OCI-LY1 (cell line): ENCODE data around the gene ATP8A2.

Experiments
- CTCF ChIP-seq: fragments of 200-600 bp; sonication (generic), shearing (Covaris generic); IDR thresholded peaks from 2 replicates; pipeline ENCODE4 v1.5.1; 2017; ENCODE audit warnings: mild to moderate bottlenecking, antibody characterized with exemption, low read length, moderate library complexity, mixed read lengths
- EZH2 ChIP-seq: fragments of 200-600 bp; sonication (generic), shearing (Covaris generic); IDR thresholded peaks from 2 replicates; pipeline ENCODE4 v1.8.0; 2017; ENCODE audit warnings: borderline replicate concordance, mixed run types, mild to moderate bottlenecking, antibody characterized with exemption, low read length, moderate library complexity, mixed read lengths

DNA sequence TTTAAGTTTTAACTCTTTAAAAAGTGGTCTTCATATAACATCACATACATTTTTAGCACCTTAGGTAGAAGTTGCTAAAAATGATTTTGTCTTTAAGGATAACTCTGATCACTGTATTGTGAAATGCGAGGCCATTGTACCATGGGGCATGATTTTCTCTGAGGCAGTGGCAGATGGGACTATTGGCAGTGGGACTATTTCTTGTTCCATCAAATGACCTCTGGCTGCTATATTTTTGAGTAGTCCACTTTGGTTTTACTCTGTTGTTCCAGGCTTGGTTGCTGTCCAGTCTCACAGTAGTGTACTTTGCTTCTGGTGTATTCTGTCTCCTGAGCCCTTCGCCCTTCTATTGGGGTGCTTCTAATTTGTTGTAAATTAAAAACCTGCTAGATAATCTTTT is 156.5 kb downstream of the ATP8A2 start:
- no peak for TF ChIP-seq CTCF
- TF ChIP-seq EZH2, result no peak
